22Rv1 (cell line): ENCODE data around the gene RETREG1.

Experiments used
- CTCF ChIP-seq: fragments of 450-650 bp; IDR thresholded peaks from 2 replicates; pipeline ENCODE4 v1.5.1; 2017; ENCODE audit warnings: mild to moderate bottlenecking
- ZFX ChIP-seq: fragments of 450-650 bp; IDR thresholded peaks from 2 replicates; pipeline ENCODE4 v1.6.1; 2017; ENCODE audit warnings: antibody characterized with exemption, borderline replicate concordance

- TF ChIP-seq CTCF = no peak
- TF ChIP-seq ZFX = no peak
These were observed 158.9 kb downstream of the RETREG1 start for GRCh38 chr5:16457853-16458252.
